ENCODE results near the gene WNT5B.
A peak's percentile ranks its signal among the peaks of the same experiment; 100 is the strongest.

Gene WNT5B

DNA sequence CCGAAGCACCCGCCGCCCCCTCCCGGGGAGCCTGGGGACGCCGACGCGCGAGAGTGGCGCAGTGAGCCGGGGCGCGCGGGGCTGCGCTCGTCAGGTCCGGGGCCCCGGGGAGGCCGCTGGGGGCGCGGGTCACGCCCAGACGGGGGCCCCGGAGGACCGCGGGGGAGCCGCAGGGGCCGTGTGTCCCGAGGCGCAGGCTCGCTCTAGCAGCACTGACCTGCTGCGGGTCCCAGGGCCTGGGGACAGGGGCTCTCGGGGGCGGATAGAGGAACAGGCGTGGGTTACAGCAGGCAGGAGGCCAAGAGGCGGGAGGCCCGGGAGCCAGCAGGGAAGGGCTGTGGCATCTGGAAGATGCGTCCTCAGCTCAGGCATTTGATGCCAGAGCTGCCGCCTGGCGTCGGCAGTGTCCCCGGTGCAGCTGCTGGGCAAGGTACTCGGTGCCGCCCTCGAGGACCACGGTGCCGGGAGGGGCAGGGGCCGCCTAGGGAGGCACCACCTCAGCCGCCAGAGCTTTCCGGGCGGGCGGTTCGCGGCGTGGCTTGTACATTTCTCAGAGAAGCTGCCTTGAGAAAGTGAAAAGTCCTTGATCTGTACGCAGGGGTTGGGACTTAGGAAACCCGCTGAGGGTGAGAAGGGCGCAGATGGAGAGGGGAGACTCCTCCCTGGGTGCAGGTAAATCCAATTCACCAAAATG, 1.2 kb downstream of the WNT5B start:
- DNase-seq (ENCODE audit: low read depth), result no peak

DNA sequence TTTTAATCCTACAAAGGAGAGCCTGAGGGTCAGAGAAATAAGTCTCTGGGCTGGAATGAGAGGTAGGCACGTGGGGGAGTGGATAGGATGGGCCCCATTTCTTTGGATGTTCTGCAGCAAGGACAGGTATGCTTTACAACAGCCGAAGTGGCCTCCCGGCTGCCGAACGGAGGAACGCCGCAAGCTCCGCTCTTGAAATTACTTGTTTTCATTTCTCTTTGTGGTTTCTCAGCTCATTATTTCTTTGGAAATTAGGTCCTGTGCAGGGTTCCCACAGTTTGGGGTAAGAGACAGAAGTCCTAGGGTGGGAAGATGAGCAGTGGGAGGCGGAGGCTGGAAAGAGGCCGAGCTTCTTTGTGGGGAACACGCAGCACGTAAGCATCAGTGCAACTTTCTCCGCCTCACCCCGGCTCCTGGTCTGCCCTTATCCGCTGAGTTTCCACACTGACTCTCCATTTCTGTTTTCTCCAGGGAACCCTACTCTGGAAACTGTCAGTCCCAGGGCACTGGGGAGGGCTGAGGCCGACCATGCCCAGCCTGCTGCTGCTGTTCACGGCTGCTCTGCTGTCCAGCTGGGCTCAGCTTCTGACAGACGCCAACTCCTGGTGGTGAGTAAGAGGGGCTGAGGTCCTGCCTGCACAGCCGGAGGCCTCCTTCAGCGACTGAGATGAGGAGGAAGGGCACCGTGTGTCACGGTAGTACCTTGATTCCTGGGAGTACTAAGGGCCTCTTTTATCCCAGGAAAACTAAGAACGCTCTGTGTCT, 2.0 kb downstream of the WNT5B start:
- no peak for DNase-seq (ENCODE audit: low read depth)

DNA sequence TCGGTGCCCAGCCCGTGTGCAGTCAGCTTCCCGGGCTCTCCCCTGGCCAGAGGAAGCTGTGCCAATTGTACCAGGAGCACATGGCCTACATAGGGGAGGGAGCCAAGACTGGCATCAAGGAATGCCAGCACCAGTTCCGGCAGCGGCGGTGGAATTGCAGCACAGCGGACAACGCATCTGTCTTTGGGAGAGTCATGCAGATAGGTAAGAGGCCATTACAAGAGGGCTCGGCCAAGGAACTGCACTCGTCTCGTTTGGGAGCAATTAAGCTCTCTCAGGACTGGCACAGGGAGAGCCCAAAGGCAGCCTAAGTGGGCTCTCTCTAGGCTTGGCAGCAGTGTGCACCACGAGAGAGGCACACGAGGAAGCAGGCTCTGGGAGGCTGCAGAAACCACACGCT, 3.7 kb downstream of the WNT5B start:
- DNase-seq (ENCODE audit: low read depth), result no peak

DNA sequence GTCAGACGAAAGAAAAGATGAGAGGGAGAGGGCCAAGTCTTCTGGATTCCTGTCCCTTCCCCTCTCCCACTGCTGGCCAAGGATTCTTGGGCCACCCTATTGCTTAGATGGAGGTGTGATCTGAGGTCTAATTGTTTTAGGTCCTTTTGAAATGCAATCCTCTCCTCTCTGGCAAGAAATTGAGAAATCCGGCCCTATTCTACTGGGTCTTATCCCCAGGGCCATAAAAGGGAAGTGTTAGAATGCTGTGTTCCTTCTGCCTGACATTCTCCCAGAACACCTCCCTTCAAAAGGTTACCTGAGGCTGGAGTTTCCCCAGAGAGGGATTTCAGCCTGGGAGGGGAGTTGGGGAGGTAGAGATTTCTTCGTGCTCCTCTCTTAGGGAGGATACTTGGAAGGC, 4.4 kb downstream of the WNT5B start:
- no peak for DNase-seq (ENCODE audit: low read depth)

DNA sequence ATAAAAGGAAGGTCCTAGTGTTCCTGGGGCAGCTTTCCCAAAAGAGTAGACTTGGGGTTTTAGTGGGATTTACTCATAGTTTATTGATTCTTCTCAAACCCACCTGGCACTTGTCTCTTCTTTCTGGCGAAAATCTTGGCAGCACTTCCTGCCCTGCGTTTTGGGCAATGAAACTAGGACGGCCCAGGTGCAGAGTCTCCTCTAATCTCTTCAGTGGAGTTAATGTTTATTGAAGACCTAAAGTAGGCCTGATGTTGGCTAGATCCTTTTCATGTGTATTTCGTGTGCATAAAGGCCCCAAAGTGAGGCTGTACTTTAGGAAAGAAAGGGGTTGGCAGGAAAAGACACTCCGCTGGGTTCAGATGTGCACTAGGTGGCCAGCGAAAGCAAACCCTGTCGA, 5.1 kb downstream of the WNT5B start:
- DNase-seq (ENCODE audit: low read depth), result no peak

DNA sequence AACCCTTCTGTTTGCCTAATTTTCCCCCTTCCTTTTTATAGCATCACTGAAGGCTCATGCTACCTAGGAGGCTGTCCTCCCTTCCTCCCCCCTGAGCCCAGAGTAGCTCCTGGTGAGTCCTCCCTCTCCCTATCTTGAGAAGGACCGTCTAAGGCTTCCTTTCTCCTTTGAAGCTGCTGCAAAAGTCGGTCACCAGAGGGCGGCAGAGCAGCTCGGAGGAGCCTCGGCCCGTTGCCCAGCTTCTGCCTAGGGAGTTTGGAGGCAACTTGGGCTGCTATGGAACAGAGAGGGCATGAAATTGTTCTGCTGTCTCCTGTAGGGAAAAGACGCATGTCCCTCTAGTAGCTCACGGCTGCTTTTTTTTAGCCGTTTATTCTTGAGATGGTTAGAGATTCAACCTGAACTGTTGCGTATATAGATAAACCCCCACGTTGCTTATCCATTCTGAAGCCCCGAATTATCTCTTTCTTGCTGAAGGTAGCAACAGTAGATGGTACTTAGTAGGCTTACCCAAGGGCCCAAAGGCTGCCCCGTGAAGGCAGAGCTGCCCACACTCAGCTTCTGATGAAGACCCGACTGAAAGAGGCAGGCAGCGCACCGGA, 5.7 kb downstream of the WNT5B start:
- peak; percentile 37 for DNase-seq (ENCODE audit: low read depth)

DNA sequence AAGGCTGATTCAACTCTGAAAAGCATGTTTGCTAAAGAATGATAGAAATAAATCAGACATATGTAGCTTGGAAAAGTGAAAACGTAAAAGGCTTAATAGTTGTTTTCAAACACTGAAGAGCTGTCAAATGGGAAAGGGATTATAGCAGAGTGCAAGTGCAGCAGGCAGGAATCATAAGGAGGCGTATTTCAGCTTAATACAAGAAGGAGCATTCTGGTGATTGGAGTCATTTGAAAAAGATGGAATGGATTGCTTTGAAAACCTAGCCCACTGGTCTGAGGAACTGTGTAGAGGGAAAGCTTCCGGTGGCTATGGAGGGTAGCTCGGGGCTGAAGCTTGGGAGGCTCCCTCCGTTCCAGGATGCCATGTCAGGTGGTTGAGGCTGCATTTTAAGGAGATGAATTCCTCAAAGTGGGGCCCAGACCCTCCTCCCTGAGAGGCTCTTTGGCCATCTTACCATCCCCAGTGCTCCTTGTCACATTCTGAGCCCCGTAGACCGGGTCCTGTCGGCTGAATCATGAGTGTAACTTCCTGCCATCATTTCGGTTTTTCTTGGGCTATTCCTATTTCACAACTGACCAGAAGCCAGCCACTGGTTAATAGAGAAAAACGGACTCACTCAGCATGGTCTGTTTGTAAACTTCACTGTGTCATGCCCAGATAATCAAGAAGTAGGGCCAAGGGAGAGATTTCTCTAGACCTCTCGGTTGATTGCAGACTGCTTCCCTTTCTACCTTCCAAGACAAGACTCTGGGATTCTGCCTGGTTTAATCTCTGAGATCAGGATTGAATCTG, 6.5 kb downstream of the WNT5B start:
- DNase-seq (ENCODE audit: low read depth), result no peak

DNA sequence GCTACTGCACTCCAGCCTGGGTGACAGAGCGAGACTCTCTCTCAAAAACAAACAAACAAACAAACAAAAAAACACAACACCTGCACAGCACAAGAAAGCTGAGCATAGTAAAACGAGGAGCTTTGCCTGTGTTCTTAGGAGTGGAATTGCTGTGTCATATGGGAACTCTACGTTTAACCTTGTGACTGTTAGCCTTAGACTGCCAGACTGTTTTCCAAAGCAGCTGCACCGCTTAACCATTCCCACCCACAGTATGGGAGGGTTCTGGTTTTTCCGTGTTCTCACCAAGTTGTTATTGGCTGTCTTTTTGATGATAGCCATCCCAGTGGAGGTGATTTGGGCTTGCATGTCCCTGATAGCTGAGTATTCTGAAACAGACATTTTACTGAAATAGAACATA, 9.2 kb downstream of the WNT5B start:
- DNase-seq (ENCODE audit: low read depth), result no peak

DNA sequence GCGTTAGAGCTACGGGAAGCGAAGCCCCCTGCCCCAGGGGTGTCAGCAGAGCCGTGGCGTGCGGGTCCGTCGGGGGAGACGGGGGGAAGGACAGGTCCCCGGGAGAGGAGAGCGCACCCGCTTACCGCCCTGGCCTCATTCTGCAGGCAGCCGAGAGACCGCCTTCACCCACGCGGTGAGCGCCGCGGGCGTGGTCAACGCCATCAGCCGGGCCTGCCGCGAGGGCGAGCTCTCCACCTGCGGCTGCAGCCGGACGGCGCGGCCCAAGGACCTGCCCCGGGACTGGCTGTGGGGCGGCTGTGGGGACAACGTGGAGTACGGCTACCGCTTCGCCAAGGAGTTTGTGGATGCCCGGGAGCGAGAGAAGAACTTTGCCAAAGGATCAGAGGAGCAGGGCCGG, 10.5 kb downstream of the WNT5B start:
- DNase-seq (ENCODE audit: low read depth), result no peak

DNA sequence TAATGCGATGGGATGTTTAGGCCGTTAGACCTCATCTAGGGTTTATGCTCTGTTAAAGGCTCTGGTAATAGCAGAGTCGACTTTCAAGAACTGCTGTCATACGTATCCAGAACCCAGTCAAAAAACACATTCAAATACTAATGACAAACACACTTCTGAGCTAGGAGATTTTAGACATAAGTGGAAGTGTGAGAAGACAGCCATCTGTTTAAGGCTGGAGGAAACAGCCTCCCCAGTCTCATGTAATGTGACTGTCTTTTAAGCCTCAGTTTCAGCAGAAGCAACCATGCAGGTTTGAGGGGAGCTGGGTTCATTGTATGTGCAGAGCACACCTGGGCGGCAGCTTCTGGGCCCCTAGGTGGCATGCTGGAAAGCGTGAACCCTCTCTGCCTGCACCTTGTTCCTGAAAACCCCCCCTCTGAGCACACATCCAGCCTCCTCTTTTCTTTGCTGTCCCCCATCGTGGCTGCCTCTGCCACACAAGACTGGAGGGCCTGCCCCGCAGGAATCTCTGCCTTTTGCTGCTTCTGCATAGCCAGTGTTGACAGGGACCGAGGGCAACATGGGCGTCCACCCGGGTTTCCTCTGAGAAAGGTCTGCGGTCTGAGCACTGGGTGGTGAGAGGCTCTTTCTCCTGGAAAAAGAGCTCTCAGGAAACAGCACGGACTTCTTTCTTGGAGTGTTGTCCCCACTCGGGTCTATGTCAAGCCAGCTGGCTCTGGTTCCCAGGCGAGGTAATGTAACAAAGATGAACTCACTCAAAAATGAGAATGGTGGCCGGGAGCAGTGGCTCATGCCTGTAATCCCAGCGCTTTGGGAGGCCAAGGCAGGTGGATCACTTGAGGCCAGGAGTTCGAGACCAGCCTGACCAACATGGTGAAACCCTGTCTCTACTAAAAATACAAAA, 11.6 kb downstream of the WNT5B start:
- DNase-seq (ENCODE audit: low read depth), result no peak

DNA sequence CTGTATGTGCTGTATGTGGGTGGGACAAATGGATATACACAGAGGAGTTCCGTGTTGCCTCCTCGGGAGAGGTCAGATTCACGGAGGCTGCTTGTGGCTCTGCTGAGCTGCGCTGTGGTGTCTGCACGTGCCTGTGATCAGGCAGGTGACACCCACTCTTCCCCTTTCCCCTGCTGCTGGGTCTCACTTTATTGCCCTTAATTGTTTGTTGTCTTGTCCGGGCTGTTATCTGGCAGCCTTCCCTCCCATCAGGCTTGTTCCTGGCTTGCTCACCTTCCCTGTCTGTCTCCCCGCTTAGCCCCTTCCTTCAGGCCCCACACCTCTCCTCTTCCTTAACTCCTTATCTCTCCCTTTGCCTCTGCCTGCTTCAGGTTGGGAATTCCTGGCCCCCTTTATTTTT, 13.5 kb downstream of the WNT5B start:
- no peak for DNase-seq (ENCODE audit: low read depth)

DNA sequence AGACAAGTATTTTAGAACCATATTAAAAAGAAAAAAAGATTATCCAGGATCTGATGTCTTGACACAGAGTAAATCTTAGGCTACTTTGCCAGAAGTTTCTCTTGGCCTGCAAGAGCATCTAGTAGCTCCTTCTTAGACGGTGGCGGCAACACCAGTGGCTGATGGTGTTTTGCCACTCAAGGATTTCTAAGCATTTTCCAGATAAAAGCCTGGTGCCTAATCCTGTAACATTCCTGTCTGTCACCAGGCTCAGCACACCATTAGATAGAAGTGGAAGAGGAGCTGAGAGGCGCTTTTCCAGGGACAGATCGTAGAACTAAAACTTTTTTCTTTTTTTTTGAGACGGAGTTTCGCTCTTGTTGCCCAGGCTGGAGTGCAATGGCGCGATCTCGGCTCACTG, 14.0 kb downstream of the WNT5B start:
- DNase-seq (ENCODE audit: low read depth), result no peak

DNA sequence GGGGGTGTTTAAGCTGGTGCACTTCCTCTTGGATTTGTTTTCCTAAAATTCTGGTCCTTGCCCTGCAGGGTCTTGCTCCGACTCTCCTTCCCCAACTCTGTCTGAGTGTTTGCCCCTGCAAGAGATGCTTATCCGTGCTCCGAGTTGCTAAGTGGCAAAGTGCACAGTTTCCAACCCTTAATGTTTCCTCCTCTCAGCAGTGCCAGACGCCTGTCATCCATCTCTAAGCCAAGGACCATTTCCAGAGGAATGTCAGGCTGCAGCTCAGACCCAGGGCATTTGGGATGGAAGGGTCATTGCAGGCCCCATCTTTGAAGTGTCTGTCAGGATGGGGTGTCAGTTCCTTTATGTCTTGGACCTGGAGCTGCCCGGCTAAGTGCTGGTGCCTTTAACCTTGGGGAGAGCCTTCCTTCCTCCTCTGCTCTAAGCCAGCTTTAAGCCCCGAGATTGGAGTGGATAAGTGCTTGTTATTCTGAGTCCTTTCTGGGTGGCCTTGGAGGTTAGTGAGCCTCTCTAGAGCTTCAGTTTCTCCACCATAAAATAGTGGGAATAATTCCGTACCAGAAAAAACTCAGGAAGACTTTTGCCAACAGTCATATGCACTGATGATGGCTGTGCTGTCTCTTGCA, 15.0 kb downstream of the WNT5B start:
- DNase-seq (ENCODE audit: low read depth), result no peak

DNA sequence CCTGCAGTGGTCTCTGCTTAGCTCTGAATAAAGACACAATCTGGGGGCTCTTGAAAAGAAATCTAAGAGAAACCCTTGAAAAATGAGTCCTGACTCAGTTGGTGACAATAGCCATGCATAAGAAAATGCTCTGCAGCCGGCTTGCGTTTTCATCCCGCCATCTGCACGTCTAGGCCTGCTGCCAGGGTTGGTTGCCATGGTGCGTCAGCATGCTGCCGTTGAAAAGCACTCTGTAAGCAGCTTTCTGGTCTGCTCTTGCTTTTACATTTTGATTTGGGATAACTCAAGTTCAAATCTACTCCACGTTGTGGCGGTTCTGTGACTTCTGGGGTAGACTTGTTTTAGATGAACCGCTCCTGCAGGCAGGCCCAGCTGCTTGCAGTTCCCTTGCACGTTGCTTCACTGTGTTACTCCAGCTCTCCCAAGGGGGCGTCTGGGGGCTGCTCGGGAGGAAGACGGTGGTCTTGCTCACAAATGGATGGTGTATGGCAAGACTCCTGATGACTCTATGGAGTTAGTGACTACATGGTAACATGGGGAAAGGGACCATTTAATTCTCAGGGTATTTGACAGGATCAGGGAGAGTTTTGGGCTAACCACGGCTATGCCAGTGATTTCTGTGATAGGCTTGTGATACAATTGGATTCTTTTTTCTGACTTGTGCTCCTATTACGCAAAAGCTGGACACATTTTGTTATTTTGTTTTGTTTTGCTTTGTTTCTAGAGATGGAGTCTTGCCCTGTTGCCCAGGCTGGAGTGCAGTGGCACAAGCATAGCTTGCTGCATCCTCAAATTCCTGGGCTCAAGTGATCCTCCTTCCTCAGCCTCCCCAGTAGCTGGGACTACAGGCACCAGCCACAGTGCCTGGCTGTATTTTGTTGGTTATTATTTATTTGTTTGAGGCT, 15.8 kb downstream of the WNT5B start:
- DNase-seq (ENCODE audit: low read depth), result no peak

DNA sequence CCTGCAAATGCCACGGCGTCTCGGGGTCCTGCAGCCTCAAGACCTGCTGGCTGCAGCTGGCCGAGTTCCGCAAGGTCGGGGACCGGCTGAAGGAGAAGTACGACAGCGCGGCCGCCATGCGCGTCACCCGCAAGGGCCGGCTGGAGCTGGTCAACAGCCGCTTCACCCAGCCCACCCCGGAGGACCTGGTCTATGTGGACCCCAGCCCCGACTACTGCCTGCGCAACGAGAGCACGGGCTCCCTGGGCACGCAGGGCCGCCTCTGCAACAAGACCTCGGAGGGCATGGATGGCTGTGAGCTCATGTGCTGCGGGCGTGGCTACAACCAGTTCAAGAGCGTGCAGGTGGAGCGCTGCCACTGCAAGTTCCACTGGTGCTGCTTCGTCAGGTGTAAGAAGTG, 16.8 kb downstream of the WNT5B start:
- no peak for DNase-seq (ENCODE audit: low read depth)

DNA sequence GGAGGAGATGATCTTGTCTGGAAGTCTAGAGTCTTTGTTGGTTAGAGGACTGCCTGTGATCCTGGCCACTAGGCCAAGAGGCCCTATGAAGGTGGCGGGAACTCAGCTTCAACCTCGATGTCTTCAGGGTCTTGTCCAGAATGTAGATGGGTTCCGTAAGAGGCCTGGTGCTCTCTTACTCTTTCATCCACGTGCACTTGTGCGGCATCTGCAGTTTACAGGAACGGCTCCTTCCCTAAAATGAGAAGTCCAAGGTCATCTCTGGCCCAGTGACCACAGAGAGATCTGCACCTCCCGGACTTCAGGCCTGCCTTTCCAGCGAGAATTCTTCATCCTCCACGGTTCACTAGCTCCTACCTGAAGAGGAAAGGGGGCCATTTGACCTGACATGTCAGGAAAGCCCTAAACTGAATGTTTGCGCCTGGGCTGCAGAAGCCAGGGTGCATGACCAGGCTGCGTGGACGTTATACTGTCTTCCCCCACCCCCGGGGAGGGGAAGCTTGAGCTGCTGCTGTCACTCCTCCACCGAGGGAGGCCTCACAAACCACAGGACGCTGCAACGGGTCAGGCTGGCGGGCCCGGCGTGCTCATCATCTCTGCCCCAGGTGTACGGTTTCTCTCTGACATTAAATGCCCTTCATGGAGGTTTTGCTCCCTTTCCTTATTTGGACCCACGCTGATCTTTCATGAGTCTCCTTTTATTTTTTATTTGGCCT, 17.7 kb downstream of the WNT5B start:
- DNase-seq (ENCODE audit: low read depth), result no peak

DNA sequence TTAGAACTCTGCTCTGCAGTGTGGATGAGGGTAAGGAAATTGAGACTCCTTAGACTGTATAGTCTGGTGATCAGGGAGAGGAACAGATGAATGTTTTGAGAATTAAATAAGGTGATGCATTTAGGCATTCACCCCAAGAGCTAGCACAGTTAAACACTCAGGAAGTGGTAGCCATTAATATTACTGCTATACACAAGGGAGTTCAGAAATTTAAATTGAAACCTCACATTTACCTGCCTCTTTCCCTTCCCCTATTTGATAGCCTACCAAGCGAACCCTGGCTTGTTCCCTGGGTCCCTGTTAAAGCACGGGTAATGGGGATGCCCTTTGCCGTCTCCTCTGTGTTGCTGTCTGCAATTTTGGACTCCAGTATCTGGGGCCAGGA, 18.2 kb downstream of the WNT5B start:
- DNase-seq (ENCODE audit: low read depth), result no peak

DNA sequence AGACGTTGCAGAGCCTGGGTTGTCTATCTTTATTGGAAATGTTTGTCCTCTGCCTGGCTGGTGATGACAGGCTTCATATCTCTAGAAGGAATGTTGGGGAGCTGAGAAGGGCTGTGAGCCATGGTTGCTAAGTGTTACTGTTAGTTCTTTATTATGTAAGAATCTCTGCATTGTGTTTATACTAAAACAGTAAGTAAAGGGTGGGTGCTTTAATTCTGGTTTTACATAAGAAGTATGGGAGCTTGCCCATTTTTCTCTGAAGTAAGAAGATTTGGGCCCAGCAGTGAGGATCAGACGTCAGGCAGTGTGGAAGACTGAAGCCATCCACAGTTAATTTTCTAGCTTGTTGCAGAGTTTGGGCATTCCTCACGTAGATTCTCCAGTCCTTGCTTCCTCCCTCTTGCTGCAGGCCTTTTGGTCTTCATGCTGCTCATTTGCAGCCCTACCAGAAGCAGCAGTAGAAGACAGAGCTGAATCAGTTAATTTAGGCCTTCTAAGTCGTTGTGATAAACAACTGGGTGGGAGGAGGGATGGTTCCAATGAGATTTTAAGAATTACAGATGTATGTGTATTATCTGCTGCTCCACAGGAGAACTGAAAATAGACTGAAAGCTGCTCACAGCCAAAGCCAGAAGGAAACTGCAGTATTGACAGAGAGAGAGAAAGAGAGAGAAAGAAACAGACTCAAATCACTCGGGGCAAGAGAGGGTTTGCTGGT, 21.4 kb downstream of the WNT5B start:
- no peak for DNase-seq (ENCODE audit: low read depth)

DNA sequence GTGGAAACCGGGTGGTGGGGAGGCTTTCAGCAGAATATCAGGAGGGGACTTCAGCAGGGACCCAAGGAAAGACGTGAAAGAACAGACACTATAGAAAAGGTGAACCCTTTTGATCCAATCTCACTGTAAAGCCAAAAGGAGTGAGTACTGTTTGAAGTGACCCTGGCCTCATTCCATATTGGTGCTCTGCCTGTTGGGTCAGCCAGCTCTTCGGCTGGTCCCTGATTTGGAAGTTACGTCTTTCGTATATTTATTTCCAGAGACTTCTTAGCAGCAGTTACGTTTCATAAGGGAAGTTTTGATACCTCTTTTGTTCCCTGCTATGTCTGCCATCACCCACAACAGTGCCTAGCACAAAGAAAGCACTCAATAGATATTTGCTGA, 21.9 kb downstream of the WNT5B start:
- no peak for DNase-seq (ENCODE audit: low read depth)

All from activated T-cell treated with anti-CD3 and anti-CD28 coated beads for 24 hours (primary cell).